GM20431 (cell line): Measurements from ENCODE around the gene CEL.
"Not testable (repeated sequence)": the region's sequence is repeated elsewhere in the genome, so short reads cannot be mapped to it uniquely, and the experiment has no call there.

Experiments used
- in situ Hi-C: fragments of 300-500 bp; cut with MseI, MboI; formaldehyde crosslinking; loops from one replicate; pipeline ENCODE4 v1.15.0; 2020; ENCODE audit warnings: low sequenced_read_pairs; ENCODE audit not compliant: unreplicated experiment

The CEL gene

GRCh38 chr9:133046196-133046899, 15.4 kb upstream of the CEL start:
- in situ Hi-C loops: no loop called here

GRCh38 chr9:133046900-133047295, 14.9 kb upstream of the CEL start:
- in situ Hi-C loops: no loop called here

- in situ Hi-C loops: no loop called here
Observed at GRCh38 chr9:133048595-133048994, 13.2 kb upstream of the CEL start.

- in situ Hi-C loops: no loop called here
Observed at GRCh38 chr9:133049043-133049442, 12.7 kb upstream of the CEL start.

DNA sequence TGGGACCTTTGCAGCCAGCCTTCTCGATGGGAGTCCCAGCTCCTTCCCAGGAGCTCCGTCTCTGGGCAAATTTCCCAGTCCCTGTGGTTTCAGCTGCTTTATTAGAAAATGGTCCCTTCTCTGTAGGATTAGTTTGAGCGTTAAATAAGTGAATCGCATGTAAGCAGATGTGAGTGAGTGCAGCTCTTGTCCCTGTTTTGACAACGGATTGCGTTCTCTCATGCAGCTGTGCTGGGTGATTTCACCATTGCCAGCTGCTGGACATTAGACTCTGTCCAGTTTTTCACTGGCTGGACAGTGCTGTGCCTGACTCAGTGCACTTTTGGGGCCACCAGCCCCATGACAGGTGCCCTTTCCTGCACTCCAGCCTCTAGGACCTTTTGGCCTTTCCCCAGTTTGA, 11.6 kb upstream of the CEL start:
- in situ Hi-C loops: no loop called here

DNA sequence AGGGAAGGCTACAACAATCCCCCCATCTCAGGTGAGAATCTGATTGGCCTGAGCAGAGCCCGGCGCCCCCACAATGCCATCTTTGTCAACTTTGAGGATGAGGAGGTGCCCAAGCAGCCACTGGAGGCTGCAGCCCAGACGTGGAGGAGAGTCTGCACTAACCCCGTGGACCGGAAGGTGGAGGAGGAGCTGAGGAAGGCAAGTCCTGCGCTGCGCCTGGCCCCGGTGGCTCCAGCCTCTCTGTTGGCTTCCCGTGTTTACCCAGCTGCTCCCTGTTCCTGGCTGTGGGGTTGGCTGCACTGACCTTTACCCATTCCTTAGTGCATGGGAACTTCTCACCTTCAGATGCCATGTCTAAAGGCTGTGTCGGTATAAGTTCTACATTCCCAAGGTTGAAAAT, 11.0 kb upstream of the CEL start:
- in situ Hi-C loops: no loop called here

- in situ Hi-C loops: no loop called here
Observed at GRCh38 chr9:133051281-133051900, 10.4 kb upstream of the CEL start.

DNA sequence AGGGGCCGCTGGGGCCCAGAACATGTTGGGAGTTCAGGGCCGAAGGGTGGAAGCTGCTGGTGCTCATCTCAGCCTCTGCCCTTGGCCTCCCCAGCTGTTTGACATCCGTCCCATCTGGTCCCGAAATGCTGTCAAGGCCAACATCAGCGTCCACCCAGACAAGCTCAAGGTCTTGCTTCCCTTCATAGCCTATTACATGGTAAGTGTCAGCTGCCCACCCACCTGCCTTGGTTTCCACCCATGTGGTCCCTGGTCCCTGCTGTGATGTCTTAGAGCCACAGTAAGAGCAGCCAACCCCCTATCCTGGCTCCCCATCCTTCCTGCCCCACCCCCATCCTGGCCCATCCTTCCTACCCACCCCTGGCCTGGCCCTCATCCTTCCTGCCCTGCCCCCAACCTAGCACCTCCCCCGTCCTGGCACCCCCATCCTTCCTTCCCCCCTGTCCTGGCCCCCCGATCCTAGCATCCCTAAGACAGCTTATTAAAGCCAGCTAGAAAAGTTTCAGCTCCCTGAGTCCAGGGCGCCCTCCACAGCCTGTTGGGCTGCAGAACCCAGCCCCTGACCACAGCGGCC, 9.7 kb upstream of the CEL start:
- in situ Hi-C loops: no loop called here

DNA sequence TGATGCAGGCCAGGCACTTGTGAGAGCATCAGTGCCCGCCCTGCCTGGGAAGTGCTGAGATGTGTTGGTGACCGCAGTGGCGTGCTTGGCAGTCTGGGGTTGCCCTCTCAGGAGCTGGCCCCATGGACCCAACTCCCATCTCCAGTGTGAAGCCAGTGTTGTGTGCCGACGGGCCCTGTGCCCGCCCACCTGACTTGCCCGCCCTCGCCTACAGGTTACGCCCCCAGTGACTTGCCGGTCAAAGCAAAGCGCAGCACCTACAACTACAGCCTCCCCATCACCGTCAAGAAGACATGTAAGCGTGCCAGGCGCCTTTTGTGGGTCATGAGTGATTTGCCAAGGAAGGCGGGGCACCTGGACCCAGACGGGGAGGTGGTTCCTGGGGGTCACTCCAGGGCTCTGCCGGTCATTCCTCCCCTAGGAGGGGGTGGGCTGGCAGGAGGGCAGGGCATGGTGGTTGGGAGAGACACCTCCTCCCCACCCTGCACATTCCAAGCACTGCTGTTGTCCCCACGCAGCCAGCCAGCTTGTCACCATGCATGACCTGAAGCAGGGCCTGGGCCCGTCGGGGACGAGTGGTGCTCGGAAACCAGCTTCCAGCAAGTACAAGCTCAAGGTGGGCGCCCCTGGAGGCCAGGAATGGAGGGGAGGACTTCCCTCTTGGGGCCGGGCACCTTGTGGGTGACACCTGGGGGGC, 7.4 kb upstream of the CEL start:
- in situ Hi-C loops: no loop called here

GRCh38 chr9:133054966-133055365, 6.8 kb upstream of the CEL start:
- in situ Hi-C loops: no loop called here

DNA sequence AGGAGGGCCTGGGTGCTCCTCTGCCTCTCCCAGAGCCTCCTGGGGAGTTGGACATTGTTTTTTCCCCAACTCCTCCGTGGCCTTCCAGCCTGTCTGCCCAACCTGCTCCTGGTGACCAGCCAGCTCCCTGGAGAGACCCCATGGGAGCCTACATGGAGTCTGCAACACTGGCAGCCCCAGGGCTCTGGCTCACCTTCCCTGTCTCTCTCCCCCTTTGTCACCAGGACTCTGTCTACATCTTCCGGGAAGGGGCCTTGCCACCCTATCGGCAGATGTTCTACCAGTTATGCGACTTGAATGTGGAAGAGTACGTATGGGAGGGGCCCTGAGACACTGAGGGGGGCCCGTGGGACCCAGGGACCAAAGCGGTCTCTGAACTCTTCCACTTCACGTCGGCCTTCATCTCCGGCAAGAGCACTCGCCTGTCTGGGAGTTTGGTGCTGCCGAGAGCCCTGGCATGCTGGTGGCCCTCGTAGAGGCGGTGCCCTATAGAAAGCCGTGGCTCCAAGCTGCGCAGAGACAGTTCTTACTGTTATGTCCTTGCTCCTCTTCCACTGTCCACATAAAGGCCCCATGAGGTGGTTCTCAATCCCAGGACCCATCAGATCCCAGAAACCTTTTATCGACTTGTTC, 5.9 kb upstream of the CEL start:
- in situ Hi-C loops: no loop called here

GRCh38 chr9:133056533-133056932, 5.2 kb upstream of the CEL start:
- in situ Hi-C loops: no loop called here

DNA sequence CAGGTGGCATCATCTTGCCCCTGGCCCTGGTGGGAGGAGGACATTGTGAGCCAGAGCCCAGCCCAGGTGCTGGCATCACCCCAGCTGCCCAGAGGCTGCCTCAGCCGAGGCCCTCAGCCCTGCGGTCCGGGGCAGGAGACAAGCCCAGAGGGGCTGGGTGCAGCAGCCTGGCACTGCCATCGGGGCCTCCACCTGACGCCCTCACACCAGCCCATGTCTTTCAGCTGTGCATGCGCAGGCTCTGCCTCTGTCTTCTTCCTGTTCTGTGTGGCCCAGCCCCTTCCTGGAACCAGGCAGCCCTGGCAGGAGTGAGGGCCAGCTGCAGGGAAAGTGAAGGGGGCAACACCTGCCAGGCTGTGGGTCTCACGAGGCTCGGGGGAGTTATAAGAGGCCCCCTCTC, 4.8 kb upstream of the CEL start:
- in situ Hi-C loops: no loop called here

DNA sequence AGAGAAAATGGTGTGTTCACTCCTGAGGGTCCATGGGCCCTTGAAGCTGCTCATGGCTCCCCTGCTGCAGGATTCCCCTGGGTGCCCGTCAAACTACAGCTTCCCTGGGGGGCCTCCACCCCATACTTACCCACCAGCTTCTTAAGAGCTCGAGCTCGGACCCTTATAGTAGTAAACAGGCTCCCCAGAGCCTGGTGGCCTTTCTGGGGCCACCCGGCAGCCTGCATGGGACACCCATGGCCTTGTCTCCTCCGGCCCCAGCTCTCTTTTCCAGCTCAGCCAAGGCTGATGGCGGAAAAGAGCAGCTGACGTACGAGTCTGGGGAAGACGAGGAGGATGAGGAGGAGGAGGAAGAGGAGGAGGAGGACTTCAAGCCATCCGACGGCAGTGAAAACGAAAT, 4.2 kb upstream of the CEL start:
- in situ Hi-C loops: no loop called here

GRCh38 chr9:133058071-133058470, 3.7 kb upstream of the CEL start:
- in situ Hi-C loops: no loop called here

- in situ Hi-C loops: no loop called here
Observed at GRCh38 chr9:133058550-133059320, 3.0 kb upstream of the CEL start.

- in situ Hi-C loops: no loop called here
Observed at GRCh38 chr9:133059623-133060022, 2.2 kb upstream of the CEL start.

GRCh38 chr9:133060417-133060841, 1.4 kb upstream of the CEL start:
- in situ Hi-C loops: no loop called here

GRCh38 chr9:133061019-133061763, 590 bp upstream of the CEL start:
- in situ Hi-C loops: not testable (repeated sequence)
